ENCODE measurements around the gene TMC7.
"Not testable (repeated sequence)": the region's sequence is repeated elsewhere in the genome, so short reads cannot be mapped to it uniquely, and the experiment has no call there.

TMC7 gene

GRCh38 chr16:18984435-18985005 is 786 bp downstream of the TMC7 start:
- no peak for DNase-seq

- DNase-seq: not testable (repeated sequence)
Observed at GRCh38 chr16:18985256-18985655, 1.5 kb downstream of the TMC7 start.

- DNase-seq: not testable (repeated sequence)
Observed at GRCh38 chr16:18991731-18992130, 8.0 kb downstream of the TMC7 start.

- not testable (repeated sequence) for DNase-seq
Observed at GRCh38 chr16:18993531-18993930, 9.8 kb downstream of the TMC7 start.

- not testable (repeated sequence) for DNase-seq
Observed at GRCh38 chr16:18994181-18994580, 10.4 kb downstream of the TMC7 start.

- not testable (repeated sequence) for DNase-seq
Observed at GRCh38 chr16:18995406-18995805, 11.7 kb downstream of the TMC7 start.

- not testable (repeated sequence) for DNase-seq
Observed at GRCh38 chr16:18996536-18996935, 12.8 kb downstream of the TMC7 start.

- not testable (repeated sequence) for DNase-seq
Observed at GRCh38 chr16:18997001-18997400, 13.3 kb downstream of the TMC7 start.

GRCh38 chr16:18999045-18999393 is 15.3 kb downstream of the TMC7 start:
- no peak for DNase-seq

- no peak for DNase-seq
Observed at GRCh38 chr16:19001788-19002187, 18.1 kb downstream of the TMC7 start.

GRCh38 chr16:19003935-19004334 is 20.2 kb downstream of the TMC7 start:
- no peak for DNase-seq

GRCh38 chr16:19005561-19006445 is 22.1 kb downstream of the TMC7 start:
- no peak for DNase-seq

GRCh38 chr16:19006446-19007315 is 22.9 kb downstream of the TMC7 start:
- DNase-seq: no peak

GRCh38 chr16:19008245-19009169 is 24.8 kb downstream of the TMC7 start:
- DNase-seq: no peak

GRCh38 chr16:19011169-19011731 is 27.5 kb downstream of the TMC7 start:
- DNase-seq: no peak

GRCh38 chr16:19014461-19014860 is 30.7 kb downstream of the TMC7 start:
- no peak for DNase-seq

- no peak for DNase-seq
Observed at GRCh38 chr16:19017179-19017578, 33.4 kb downstream of the TMC7 start.

GRCh38 chr16:19020689-19021088 is 37.0 kb downstream of the TMC7 start:
- DNase-seq: no peak

- no peak for DNase-seq
Observed at GRCh38 chr16:19021747-19022146, 38.0 kb downstream of the TMC7 start.

- DNase-seq: no peak
Observed at GRCh38 chr16:19027416-19027815, 43.7 kb downstream of the TMC7 start.

GRCh38 chr16:19029980-19030379 is 46.2 kb downstream of the TMC7 start:
- no peak for DNase-seq

GRCh38 chr16:19031738-19032137 is 48.0 kb downstream of the TMC7 start:
- no peak for DNase-seq

Measured in DMS 273 treated with DMSO at 0.1 percent for 48 hours (cell line).